HG02610 (cell line): Measurements from ENCODE around the gene F10.

Experiments
- ATAC-seq: cut with Tn5 transposase; IDR thresholded peaks from one replicate; pipeline ENCODE4 v1.9.1; 2021; ENCODE audit warnings: mild to moderate bottlenecking, moderate library complexity; ENCODE audit not compliant: unreplicated experiment

Gene F10

DNA sequence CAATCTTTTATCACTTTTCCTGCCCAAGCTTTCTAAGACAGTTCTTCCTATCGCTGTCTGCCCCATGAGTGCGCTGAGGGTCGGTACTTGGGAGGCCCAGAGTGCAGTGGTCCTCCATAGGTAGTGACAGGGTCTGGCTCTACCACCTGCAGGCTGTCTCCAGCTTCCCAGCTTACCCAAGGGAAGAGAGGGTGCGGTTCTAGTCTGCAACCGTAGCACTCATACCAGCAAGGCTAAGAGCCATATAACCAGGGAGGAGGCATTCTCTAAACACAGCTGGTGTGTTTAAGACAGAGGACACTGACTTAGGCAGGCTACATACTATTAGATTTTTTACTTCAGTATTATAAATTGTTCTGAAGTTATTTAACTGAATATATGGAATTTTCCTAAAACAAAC is 44.1 kb downstream of the F10 start:
- ATAC-seq: no peak

DNA sequence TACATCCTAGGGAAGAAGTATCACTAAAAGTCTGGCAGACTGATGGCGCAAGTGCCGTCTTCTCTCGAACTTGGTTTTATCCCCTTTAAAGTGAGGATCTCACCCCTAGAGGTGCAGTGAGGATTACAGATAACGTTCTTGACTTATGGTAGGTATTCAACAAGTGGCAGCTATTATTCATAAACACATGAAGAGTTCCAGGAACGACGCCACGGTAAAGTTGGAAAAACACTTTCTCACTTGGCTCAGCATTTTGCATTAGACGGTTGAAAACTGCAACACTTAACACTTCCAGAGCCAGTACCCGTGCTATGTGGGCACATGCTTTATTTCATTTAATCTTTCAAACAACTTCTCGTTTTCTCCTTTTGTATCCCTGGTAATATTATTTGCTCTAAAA is 44.6 kb downstream of the F10 start:
- ATAC-seq: no peak

DNA sequence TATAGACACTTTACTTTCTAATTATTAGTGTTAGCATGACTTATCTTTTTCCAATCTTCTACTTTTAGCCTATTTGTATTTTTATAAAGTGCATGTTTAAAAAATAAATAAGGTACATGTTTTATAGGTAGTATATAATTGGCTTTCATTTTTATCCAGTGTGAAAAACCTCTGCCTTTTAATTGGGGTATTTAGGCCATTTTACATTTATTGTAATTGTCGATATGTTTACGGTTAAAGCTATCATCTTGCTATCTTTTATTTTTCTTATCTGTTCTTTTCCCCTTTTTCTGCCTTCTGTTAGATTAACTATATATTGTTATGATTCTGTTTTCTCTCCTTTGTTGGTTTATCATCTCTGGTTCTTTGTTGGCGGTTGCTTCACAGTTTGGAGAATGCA is 45.0 kb downstream of the F10 start:
- no peak for ATAC-seq

DNA sequence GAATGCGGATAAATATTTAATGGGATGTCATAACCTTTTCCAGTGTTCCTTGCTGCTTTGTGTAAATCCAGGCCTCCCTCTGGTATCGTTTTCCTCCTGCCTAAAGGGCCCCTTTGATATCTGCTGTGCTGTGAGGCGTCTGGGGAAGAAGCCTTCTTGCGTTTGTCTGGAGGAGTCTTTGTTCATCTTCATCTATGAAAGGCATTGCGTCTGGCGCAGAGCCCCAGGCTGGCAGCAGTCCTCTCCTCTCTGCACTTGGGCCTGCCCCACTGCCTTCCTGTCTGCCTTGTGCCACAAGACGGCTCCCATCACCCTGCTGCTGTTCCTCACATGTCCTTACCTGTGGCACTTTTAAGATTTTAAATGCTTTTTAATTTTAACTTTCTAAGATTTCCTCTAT is 45.6 kb downstream of the F10 start:
- ATAC-seq: no peak

DNA sequence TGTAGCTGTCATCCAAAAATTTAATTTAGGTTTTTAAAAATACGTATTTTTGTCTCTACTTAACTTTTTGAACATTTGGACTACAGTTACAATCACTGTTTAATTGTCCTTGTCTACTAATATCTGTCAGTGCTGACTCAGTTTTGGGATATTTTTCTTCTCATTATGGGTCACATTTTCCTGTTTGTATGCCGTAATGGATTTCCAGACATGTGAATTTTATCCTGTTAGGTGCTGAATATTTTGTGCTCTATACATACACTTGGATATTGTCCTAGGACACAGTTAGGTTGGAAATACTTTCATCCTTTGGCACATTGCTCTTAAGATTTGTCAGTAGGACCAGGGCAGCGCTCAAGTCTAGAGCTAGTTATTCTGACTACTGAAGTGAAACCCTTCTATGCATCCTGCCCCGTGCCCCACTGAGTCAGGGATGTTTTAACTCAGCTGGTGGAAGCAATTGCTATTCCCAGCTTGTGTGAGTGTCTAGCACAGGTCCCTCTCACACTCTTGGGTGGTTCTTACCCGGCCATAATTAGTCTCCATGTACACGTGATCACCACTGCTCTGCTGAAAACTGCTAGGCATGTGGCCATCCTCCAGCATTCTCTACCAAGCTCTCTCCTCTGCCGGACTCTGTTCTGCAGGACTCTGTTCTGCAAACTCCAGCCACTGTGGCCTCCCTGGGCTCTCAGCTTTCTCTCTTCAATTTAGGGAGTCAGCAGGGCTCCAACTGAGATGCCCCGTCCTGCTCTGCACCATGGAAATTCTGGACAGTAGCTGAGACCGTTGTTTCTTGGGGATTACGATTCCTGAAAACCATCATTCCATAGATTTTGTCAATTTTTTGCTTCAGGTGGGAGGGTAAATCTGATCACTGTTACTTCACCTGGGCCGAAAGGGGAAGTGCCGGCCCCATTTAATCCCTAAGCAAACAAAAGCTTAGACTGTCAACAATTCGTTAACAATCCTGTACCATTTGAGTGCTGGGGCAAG is 47.0 kb downstream of the F10 start:
- ATAC-seq: no peak

DNA sequence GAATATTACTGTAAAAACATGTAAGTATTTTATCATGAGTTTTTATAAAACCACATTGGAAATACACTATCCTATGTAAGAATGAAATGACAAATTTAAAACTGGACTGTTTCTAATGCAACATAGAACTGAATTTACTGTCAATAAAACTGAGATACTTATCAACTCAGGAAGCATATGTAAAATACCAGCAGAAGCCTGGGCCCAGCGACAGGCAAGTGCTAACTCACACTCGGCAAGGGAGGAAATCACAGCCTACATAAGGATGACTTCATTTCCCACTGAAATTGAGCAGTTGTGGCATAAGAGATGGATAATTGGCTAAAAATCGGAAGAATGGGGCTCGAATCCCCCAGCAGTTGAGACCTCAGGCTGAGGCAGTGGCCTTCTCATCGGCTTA is 47.9 kb downstream of the F10 start:
- ATAC-seq: no peak

DNA sequence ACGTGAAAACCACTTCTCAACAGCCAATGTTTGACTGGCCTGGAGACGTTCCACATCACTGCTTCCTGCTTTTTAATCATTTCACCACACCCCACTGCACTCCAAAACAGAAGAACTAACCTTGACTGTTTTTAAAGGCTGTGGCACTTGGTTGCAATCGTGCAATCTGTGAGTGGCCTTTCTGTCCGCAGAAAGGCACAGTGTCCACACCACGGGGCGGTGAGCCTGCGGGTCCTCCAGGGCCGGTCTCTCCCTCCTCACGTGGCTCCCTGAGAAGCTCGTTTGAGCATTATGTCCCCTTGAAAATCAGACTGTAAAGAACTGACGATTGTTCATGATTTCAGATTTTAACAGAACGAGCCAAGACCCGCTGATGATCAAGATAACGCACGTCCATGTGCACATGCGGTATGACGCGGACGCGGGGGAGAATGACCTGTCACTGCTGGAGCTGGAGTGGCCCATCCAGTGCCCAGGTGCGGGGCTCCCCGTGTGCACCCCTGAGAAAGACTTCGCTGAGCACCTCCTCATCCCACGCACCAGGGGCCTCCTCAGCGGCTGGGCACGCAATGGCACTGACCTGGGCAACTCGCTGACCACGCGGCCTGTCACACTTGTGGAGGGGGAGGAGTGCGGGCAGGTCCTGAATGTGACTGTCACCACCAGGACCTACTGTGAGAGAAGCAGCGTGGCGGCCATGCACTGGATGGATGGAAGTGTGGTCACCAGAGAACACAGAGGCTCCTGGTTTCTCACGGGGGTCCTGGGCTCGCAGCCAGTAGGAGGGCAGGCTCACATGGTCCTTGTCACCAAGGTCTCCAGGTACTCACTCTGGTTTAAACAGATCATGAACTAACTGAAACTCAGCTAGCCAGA is 48.9 kb downstream of the F10 start:
- ATAC-seq: no peak

DNA sequence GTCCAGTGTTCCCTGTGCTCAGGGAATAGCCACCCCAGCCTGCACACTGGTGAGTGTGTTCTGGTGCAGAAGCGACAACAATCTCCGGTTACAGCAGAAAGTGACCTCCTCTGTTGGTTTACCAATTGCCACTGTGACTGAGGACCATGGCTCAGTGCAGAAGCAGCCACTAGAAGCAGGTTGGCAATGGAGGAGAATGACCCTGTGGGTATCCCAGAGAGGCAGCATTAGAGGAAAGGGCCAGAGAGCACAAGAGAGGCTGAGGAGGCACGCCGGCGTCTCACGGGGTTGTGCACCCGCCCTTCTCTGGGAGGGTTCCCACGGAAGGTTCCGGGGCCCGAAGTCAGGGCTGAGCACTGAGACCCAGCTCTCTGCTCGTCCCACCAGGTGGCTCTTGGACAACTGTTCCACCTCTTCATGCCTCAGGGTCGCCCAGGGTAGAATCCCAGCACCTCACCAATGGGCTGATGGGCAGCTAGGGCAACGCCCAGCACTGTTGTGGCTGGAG is 49.9 kb downstream of the F10 start:
- ATAC-seq: no peak

DNA sequence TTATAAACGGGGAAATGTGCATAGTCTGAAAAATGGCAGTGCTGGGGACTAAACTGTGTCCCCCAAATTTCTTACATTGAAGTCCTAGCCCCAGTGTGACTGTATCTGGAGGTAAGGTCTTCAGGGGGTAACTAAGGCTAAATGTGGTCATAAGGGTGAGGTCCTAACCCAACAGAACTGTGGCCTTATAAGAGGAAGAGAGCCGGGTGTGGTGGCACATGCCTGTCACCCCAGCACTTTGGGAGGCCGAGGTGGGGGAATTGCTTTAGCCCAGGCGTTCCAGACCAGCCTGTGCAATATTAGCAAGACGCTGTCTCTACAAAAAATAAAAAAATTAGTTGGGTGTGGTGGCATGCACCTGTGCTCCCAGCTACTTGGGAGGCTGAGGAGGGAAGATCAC is 53.7 kb downstream of the F10 start:
- ATAC-seq: no peak

DNA sequence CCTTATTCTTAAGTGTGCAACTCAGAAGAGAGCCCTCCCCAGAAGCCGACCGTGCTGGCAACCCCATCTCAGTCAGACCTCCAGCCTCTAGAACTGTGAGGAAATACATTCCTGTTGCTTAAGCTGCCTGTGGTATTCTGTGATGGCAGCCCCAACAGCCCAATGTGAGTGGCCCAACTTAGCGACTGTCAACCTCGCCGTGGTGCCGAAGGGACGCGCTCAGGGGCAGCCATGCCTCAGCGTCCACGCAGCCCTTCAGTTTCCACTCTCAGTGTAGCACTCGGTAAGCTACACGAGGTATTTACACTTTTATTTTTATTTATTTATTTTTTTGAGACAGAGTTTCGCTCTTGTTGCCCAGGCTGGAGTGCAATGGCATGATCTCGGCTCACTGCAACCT is 54.2 kb downstream of the F10 start:
- no peak for ATAC-seq

DNA sequence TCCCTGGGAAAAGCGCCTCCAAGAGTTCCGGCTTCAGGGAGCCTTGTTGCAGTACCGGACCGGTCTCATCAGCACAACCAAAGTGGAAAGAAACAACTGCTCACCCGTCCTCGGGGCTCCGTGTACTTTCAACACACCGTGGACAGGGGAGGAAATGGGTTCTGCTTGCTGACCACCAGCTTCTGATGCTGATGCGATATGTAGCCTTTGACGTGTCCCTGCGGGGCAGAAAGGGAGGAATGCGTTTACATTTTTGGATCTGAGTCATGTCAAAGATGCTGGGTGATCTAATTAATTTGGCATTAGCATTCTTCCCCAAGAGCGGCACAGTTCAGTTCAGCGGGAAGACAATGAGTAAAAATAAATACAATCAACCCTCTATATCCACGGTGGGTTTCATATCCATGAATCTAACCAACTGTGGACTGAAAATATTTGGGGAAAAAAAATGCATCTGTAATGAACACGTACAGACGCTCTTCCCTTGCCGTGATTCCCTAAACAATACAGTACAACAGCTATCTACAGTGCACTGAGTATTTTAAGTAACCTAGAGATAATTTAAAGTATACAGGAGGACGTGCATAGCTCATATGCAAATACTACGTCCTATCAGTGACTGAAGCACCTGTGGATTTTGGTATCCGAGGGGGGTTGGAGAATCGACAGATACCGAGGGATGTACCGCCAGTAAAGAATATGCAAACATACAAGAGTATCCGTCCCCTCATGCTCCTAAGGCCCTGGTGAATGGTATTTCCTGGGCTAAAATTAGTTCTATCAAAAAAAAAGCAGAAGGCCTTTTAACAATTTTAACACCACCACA is 55.7 kb downstream of the F10 start:
- ATAC-seq: no peak

DNA sequence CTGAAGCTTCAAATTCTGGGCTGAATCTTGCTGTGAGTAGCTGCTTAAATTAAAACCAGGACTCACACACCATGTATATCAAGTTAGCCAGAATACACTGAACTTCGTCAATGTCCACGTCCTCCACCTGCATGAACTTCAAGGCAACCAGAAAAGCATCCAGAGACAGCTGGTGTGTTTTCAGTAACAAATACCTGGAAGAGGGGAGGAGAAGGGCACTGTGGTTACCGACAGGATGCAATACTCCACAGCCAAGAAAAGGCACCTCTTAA is 56.2 kb downstream of the F10 start:
- no peak for ATAC-seq

DNA sequence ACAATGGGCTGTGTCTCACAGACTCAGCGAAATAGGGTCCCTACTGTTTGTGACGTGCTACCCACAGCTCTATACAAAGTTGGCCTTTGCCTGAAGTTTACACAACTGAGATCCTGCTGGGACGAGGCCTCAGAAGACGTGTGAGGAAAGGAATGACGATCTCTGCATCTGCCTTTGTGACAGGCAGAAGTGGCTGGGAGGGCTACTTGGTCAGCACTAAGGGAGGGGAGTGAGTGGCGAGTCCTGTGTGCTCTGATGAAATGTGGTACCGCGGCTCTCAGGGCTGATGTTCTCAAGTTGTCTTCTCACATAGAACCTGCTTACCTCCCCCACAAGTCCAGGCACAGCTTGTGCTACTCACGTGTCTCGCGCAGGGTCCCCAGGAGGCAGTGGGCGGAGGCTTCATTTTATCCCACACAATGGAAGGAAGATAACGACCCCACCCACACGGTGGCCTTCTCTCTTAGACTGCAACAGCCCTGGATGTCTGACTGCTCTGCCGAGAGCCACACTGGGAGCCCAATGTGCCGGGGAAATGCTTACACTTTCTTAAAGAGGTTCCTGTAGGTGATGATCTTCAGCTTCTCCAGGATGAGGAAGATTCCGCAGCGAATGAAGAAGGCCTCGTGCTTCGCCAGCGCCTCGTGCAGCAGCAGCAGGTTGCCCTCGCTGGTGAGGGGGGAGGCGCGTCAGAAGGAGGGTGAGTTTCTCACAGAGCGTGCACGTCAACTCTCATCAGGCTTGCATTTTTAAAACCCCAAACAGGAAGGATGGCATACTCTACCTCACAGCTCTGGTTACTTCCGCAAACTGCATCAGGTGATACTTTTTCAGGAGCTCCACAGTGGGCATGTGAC is 57.0 kb downstream of the F10 start:
- ATAC-seq: no peak

DNA sequence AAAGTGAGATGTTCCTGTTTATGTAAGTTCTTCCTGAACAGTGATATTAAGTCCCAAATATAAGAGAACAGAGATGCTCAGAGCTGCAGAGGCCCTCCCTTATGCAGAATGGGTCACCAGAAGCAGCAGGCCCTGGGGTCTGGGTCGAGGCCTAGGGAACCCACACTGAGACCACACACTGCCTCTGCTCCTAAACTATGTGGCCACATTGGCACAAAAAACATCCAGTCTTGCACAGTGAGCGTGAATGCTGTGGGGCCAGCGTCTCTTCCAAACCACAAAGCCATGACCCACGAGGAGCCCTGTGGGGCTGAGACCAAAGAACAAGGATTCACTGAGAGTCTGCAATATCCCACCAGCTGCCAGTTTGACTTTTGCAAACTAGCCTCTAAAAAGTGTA is 59.4 kb downstream of the F10 start:
- no peak for ATAC-seq

DNA sequence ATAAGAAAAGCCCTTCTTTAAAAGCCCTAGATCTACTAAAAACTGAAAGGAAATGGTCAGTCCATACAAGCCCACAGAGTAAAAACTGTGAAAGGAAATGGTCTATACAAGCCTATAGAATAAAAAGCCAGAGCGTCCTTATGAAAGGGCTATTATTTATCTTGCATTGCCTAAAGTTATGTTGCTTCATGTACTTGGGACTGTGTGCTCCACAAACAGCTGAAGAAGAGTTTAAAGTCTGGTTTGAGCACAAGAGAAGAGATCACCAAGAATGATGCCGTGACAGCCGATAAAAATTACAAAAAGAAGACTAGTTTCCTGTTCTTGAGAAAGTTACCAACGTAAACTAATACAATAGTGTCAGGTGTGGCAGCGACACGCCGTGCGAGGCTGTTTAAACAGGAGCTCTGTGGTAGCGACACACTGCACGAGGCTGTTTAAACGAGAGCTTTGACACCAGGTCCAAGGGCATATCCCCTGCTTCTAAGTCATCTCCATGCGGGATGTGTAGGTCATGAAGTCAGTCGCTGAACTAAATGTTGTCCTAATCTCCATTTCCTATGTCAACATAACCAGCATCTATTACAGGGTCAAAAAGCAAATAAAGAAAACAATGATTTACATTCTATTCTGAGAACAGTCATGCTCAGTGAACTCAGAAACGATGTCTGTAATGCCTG is 61.0 kb downstream of the F10 start:
- no peak for ATAC-seq

DNA sequence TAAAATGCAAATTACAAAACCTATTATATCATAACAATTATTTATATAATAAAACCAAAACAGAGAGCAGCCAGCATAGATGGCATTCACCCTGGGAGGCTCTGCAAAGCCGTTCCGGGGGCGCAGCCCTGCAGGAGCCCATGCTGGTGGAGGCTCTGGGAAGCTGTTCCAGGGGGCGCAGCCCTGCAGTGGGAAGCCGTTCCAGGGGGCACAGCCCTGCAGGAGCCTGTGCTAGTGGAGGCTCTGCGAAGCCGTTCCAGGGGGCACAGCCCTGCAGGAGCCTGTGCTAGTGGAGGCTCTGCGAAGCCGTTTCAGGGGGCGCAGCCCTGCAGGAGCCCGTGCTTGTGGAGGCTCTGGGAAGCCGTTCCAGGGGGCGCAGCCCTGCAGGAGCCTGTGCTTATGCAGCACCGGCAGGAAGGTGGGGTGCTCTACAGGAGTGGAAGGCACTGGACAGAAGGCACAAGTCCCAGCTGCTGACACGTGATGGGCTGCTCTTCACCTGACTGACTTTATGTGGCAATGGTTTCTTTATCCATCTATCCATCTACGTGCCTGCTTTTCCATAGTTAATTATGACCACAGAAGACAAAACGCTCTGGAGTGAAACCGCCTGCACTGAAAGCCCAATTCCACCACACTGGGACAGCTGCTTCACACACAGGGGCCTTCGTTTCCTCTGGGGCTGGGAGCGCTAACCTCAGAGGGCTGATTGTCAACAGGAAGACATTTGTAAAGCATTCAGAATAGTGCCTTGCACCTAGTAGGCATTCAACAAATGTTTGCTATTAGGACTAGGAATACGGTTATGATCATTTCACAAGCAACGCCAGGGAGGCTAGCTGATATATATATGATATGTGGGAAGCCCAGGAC is 62.2 kb downstream of the F10 start:
- ATAC-seq: no peak

DNA sequence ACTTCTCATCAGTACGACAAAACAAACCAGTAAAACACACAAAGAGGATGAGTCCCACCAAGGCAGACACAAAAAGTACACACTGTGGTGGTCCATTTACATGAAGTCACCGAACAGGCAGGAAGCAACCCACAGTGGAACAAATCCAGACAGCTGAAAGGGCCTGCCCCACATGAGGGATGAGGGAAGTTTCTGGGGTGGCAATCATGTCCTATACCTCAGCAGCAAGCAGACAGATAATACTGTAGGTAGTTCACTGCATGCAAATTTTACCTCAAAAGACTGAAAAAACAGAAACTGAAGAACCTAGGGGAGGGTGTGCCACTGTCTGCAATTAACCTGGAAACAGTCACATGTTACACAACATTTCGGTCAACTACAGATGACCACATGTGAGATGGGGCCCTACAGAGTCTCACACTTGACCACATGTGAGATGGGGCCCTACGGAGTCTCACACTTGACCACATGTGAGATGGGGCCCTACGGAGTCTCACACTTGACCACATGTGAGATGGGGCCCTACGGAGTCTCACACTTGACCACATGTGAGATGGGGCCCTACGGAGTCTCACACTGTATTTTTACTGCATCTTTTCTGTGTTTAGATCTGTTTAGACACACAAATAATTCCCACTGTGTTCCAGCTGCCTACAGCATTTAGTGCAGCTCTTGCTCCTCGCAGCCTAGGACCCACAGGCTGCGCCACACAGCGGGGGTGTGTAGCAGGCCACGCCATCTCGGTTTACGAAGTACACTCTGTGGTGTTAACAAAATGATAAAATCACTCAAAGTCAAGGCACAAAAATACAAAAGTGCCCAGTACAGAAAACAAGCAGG is 63.7 kb downstream of the F10 start:
- ATAC-seq: peak; percentile 90

DNA sequence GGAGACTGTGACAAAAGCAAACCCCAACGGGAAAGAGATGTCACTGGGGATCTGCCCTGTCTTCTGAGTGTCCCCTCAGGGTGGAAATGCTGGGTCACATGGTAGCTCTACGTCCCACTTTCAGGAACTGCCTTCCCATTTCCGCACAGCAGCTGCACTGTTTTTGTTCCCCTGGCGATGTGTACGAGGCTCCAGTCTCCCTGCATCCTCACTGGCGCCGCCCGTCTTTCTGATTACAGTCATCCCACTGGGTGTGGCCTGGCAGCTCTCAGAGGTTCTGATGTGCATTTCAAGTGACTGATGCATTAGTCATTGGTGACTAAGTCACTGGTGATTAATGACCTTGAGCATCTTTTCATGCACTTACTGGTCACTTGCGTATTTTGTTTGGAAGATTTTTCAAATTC is 64.7 kb downstream of the F10 start:
- no peak for ATAC-seq
